ENCODE measurements around the gene SNX25.

Gene SNX25

DNA sequence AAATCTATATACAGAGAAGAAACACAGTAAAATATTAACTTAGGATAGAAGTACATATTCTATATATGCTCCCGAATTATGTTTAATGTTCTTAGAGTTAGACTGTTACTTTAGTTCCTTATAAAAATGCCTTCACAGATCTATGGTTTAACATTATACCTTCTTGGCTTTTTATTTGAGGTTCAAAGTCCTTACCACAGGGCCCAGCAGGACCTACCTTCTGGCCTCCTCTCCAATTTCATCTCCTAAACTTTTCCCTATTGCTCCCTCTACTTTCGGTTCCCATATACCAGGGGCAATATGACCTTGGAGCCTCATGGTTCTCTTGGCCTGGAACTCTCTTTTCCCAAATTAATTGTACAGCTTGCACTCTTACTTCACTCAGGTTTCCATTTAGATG, 199.0 kb downstream of the SNX25 start:
- no peak for DNase-seq (ENCODE audit: low read depth in 2 of 2)

DNA sequence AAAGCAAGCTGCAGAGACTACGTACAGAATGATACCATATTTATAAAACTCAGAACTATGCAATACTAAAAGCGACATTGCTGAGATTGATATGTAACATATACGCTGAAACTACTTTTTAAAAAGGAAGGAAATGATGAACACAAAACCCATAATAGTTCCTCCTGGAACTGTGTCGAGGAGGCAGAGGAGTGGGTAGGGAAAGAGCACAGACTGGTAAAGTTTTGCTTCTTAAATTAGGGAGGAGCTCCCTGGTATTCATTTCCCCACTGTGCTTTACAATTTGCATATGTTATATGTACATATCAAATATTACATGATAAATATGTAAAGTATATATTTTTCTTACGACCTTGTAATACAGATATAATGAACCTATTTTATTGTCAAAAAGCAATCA, 202.5 kb downstream of the SNX25 start:
- no peak for DNase-seq (ENCODE audit: low read depth in 2 of 2)

DNA sequence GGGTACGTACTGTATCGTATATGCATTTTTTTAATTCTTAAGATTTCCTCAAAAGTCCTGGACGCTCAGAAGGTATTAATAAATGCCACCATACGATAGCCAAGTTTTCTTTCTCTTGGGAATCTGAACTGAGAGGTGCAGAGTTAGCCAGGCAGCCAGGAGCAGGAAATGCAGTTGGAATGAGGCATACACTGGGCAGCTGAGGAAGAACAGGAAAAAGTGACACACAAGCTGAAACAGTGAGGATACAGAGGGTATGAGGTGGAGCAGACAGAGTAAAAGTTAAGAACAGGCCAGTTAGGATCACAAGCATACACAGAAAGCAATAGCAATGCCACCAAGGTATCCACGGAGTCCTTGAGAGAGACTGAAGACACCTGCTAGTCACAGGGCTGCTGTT, 203.0 kb downstream of the SNX25 start:
- no peak for DNase-seq (ENCODE audit: low read depth in 2 of 2)
